ENCODE data around the gene SKAP1. TPM values are rescaled to one million over a fixed set of nuclear protein-coding genes. Genes with fewer than 3 reads are reported as not detected.

SKAP1 gene
- polyA plus RNA-seq, 3 donors = 0.13 to 1.0 (median 0.52) TPM

- Mint-ChIP-seq H3K27ac (no peak overlapping the region), H3K9me3 (no peaks in the 10 kb centered on the region), H3K4me3 (peak overlapping the region in 1 of 2 donors; percentile 22), H3K36me3 (no peaks in the 10 kb centered on the region), H3K4me1 (no peaks in the 10 kb centered on the region), H3K27me3 (ENCODE audit: low read depth in 3 of 3) (peaks cover 0 to 10% (median 9%) of the 10 kb centered on the region in 3 donors)
- Histone ChIP-seq H3K4me2 (replicated peaks; ENCODE audit: extremely low read depth, low read length, poor library complexity, severe bottlenecking) (no peak overlapping the region), H3K79me2 (ENCODE audit: insufficient read depth, low read length) (no peaks in the 10 kb centered on the region), H3K36me3 (replicated peaks in 1 of 2; ENCODE audit: control insufficient read depth in 1 of 2, insufficient read depth in 2 of 2, low read length in 2 of 2) (no peaks in the 10 kb centered on the region), H3K4me1 (ENCODE audit: control insufficient read depth in 1 of 2, insufficient read depth in 2 of 2, low read length in 2 of 2) (no peaks in the 10 kb centered on the region), H3K4me3 (replicated peaks in 1 of 3; ENCODE audit: low read depth in 2 of 3, low read length in 3 of 3) (no peak overlapping the region), H3K27ac (ENCODE audit: low read depth in 1 of 2, low read length in 2 of 2) (no peak overlapping the region), H3K9ac (ENCODE audit: insufficient read depth, low read length, poor library complexity, severe bottlenecking) (no peak overlapping the region), H2AFZ (ENCODE audit: insufficient read depth, low read depth, low read length, poor library complexity, severe bottlenecking) (no peak overlapping the region), H3K9me3 (replicated peaks in 1 of 2; ENCODE audit: control insufficient read depth in 1 of 2, insufficient read depth in 1 of 2, low read length in 2 of 2) (no peaks in the 10 kb centered on the region), H3K27me3 (ENCODE audit: control insufficient read depth in 2 of 2, insufficient read depth in 2 of 2, low read length in 2 of 2) (peaks cover 2 to 7% of the 10 kb centered on the region in 2 donors), H4K20me1 (ENCODE audit: insufficient read depth, low read length) (no peaks in the 10 kb centered on the region)
- DNase-seq = no peak
- intact Hi-C loops (cut with micrococcal nuclease) = no loop called here
- WGBS (ENCODE audit: insufficient coverage) = 93% methylated on average over 2 of the region's 2 CpGs
- TF ChIP-seq CTCF (IDR thresholded peaks at IDR 0.05) = no peak
These were observed 195.1 kb downstream of the SKAP1 start for GRCh38 chr17:48234922-48235321.

GRCh38 chr17:48231995-48232959 is 197.7 kb downstream of the SKAP1 start:
- WGBS (ENCODE audit: insufficient coverage) = 100% methylated on average over 4 of the region's 8 CpGs
- intact Hi-C loops (cut with micrococcal nuclease) = no loop called here
- H3K9ac ChIP-seq (ENCODE audit: insufficient read depth, low read length, poor library complexity, severe bottlenecking) = no peak overlapping the region
- Mint-ChIP-seq H3K27me3 (ENCODE audit: low read depth in 3 of 3) (peaks cover 3 to 12% (median 5%) of the 10 kb centered on the region in 3 donors), H3K36me3 (no peaks in the 10 kb centered on the region), H3K4me3 (no peak overlapping the region), H3K9me3 (no peaks in the 10 kb centered on the region), H3K4me1 (no peaks in the 10 kb centered on the region), H3K27ac (no peak overlapping the region)
- H3K27me3 ChIP-seq (ENCODE audit: control insufficient read depth in 2 of 2, insufficient read depth in 2 of 2, low read length in 2 of 2) = peaks cover 2 to 7% of the 10 kb centered on the region in 2 donors
- H3K4me2 ChIP-seq (replicated peaks; ENCODE audit: extremely low read depth, low read length, poor library complexity, severe bottlenecking) = no peak overlapping the region
- H3K36me3 ChIP-seq (replicated peaks in 1 of 2; ENCODE audit: control insufficient read depth in 1 of 2, insufficient read depth in 2 of 2, low read length in 2 of 2) = no peaks in the 10 kb centered on the region
- no peaks in the 10 kb centered on the region for H4K20me1 ChIP-seq (ENCODE audit: insufficient read depth, low read length)
- no peak overlapping the region for H3K27ac ChIP-seq (ENCODE audit: low read depth in 1 of 2, low read length in 2 of 2)
- DNase-seq = no peak
- H3K79me2 ChIP-seq (ENCODE audit: insufficient read depth, low read length) = no peaks in the 10 kb centered on the region
- no peaks in the 10 kb centered on the region for H3K4me1 ChIP-seq (ENCODE audit: control insufficient read depth in 1 of 2, insufficient read depth in 2 of 2, low read length in 2 of 2)
- H3K9me3 ChIP-seq (replicated peaks in 1 of 2; ENCODE audit: control insufficient read depth in 1 of 2, insufficient read depth in 1 of 2, low read length in 2 of 2) = no peaks in the 10 kb centered on the region
- no peak for TF ChIP-seq CTCF (IDR thresholded peaks at IDR 0.05)
- no peak overlapping the region for H3K4me3 ChIP-seq (replicated peaks in 1 of 3; ENCODE audit: low read depth in 2 of 3, low read length in 3 of 3)
- no peak overlapping the region for H2AFZ ChIP-seq (ENCODE audit: insufficient read depth, low read depth, low read length, poor library complexity, severe bottlenecking)
